HG02610 (cell line): ENCODE results near the gene APIP.

ENCODE experiments used
- ATAC-seq: cut with Tn5 transposase; IDR thresholded peaks from one replicate; pipeline ENCODE4 v1.9.1; 2021; ENCODE audit warnings: mild to moderate bottlenecking, moderate library complexity; ENCODE audit not compliant: unreplicated experiment

Gene APIP

DNA sequence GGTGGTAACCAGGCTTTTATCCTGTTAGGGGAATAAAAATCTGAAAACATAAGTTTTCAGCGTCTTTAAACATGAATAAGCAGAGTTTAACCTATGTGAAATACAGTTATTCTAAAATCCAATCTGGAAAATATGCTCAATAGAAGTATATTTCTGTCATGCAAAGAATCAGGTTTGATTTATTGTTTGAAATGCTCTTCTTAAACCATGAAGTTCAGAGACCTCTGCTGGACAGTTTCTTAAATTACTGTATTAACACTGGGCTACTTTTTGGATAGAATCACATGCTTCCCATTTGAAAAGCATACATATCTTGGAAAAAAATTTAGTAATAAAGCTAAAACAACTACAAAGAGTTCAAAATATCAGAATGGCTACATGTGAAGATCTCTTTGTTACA is 25.4 kb downstream of the APIP start:
- ATAC-seq: no peak

DNA sequence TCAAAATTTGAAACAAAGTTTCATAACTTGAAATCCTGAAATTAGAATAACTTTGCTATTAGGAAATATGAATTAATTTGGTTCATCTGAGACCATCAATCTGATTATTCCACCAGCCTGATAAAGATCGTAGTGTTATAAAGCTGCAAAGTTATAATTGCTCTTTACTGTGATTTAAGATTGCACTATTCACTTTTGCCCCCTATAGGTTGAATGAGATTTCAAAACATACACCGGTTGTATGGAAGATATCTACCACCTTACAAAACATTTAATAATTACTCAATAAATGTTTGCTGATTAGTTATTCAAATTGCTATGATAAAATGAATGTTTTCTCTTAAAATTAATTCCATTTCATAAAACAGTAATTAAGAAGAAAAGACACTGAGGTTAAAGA is 26.1 kb downstream of the APIP start:
- ATAC-seq: no peak

DNA sequence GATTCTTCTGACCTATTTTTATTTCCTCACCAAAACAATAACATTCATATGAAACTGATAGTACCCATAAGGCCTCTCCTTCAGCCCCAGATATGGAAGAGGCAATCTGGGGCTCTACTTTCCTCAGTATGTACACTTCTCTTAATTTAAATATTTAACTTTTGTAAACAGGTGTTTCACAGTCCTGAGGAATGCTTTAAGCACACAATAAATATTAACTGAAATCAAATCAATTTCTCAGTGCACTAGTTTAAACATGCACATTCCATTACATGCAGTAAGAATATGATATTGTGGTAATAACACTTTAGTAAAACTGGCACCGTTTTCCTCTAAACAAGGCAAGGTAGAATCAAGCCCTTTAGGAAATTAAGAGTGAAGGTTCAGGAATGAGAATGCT is 28.9 kb downstream of the APIP start:
- ATAC-seq: no peak

DNA sequence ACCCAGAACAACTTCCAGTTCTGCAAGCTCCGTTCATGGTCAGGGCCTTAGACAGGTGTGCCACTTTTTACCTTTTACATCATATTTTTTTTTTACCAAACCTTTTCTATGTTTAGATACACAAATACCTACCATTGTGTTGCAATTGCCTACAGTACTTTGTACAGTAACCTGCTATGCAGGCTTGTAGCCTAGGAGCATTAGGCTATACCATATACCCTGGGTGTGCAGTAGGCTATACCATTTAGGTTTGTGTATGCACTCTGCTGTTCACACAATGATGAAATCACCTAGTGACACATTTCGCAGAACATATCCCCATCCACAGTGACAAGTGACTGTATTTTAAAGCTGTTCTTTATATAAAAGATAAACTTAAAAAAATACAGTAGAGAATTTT is 29.6 kb downstream of the APIP start:
- no peak for ATAC-seq

DNA sequence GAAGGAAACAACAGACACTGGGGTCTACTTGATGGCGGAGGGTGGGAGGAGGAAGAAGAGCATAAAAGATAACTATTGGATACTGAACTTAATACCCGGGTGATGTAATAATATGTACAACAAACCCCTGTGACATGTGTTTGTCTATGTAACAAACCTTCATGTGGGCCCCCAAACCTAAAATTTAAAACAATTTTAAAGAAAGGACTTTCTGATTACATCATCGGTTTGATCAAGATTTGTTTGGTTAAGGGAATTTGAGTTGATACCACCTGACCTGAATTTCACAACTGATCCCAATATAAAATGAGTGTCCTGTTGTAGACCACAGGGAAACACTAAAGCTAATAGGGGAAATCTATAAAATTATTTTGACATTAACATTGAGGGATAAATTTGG is 34.3 kb downstream of the APIP start:
- no peak for ATAC-seq

DNA sequence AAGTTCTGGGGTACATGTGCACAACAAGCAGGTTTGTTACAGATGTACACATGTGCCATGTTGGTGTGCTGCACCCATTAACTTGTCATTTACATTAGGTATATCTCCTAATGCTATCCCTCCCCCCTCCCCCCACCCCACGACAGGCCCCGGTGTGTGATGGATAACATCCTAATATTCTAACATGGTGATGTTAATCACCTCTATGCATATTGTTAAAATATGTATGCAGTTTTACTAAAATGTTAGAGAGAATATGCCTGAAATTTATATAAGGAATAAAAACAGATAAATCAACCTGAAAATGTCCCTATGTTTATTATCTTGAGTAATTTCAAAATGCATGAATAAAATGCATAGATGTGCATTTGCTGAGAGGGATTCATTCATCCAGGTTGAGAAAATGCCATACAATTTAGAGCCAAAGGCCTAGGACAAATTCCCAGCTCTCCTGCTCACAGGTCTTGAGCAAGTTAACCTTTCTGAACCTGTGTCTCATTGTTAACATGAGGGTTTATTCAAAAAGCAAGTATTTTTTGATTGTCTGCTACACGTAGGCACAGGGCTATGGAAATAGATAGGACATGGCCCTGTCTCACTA is 38.7 kb downstream of the APIP start:
- no peak for ATAC-seq

DNA sequence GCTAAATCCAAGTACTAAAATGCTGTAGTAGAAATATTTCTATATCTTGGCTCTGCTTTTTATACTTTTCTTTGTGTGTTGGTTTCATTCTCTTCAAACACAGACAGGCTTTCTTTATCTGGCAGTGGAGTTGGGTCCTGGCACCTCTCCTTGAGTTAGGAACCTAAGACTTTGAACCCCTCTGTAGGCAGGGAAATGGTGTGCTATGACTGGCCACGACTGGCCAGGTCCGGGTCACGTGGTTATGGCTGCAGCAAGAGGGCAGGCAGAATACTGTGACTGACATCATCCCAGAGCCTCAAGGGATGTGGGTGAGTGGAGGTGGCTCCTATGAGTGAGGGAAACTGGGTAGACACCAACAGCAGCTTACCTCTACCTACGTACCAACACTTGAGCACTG is 42.0 kb downstream of the APIP start:
- no peak for ATAC-seq

DNA sequence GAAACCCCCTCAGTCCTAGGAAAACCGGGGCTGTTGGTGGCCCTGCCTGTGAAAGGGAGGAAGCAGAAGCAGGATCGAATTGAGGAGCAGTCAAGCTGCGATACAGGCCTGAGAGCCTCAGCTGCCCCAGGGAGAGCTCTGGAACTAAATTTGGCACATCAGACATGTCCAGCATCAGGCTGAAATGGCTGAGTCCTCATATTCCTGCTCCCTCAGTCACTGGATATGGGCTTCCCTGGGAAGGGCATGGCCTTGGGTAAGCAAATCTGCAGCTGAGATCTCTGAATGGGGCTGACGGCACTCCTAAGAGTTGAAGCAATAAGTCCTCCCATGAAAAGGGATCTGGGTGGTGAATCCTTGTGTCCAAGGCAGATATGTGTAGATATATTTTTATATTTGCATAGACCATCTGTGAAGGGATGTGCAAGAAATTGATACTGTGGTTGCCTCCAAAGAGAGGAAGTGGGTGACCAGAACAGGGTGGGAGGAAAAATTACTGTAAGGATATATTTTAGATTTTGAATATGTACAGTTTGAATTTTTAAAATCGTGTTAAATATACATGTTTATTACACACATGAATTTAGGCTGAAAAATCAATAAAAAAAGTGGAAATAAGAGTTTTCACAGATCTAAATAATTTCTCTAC is 45.5 kb downstream of the APIP start:
- no peak for ATAC-seq

DNA sequence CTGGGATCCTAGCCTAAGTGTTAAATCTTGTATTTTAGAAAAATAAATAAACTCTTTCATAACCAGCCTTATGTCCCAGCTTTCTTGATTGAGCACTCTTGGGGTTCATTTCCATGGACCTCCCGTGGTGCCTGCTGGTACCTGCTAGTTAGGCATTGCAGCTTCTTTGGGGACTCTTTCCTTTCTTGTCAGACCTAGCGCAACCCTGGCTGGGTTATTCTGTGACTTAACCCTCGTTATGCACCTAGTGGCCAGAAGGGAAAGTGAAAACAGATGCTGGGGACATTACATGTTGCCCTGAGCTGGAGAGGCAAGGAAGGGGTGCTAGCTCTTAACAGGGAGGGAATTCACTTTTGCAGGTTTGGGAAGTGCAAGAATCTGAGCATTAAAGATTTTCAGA is 46.8 kb downstream of the APIP start:
- ATAC-seq: no peak

DNA sequence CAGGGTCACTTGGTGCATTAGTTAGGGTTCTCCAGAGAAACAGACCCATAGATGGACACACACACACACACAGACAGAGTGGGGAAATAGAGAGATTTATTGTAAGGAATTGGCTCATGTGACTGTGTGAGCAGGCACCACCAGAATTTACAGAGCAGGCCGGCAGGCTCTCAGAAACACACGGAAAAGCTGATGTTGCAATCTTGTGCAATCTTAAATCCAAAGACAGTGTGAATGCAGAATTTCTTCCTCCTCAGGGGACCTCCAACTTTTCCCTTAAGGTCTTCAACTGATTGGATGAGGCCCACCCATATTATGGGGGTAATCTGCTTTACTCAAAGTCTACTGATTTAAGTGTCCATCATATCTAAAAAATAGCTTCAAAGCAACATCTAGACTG is 49.8 kb downstream of the APIP start:
- ATAC-seq: no peak

DNA sequence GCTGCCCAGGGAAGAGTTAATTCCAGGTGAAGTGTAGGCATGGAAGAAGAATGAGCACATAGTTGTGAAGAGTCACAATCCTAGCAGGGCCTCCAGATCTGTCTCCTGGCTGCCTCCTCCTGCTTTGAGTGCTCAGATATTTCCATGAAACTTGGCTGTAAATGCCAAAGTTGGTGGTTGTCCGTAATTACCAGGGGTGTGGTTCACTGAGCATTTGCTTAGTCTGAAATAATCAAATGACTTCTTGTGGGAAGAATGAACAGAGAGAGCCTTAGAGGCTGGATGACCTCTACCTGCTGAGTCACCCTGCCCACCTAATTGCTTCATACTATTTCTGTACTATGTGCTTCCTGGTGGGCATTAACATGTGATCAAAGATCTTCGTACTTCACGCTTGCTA is 50.9 kb downstream of the APIP start:
- ATAC-seq: no peak

DNA sequence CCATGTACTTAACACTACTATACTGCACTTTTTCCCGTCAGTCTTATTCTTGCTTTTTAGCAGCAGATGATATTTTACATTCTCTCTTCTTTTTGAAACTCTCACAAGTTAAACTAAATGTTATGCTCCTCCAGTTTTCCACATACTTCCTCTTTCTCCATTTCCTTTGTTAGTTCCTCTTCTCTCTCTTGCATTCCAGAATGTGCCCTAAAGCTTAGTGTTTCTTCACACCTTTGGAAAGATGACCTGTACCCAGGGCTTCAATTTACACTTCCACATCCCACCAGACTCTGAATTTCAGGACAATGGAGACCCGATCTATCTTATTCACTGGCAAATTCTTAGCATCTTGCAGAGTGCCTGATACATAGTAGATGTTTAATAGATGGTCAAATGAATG is 51.8 kb downstream of the APIP start:
- ATAC-seq: no peak

DNA sequence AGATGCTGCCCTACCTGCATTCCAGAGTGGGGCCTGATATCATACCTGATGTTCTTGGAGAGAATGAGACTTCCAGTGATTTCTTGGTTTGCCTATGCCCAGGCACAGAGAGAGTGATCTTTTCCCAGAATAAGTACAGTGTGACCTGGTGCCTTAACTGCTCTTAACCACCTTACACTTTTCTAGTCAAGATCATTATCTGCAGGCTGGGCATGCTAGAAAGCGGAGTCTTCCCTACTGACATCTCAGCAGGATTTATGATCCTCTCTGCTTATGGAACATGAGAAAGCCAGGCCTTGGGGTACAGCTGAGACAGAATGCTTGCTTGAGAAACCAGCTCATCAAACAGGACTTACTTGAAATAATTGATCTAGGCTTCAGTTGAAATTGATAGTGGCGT is 53.1 kb downstream of the APIP start:
- ATAC-seq: no peak

DNA sequence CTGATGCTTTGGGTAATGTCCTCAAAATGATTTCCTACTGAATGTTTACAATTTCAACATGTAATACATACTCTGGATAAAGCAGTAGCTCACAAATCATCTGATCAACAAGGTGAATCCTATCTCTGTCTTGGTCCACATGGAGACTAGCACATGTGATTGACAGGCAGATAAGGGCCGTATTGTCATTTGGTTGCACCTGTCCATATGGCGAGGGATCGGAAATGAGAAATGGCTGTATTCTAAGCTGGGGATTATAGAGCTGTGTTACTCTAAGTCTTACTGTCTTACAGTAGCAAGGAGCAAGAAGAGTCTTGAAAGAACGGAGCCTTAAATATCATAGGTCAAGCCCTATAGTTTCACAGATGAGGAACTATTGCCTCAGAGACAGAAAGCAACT is 55.7 kb downstream of the APIP start:
- ATAC-seq: no peak

DNA sequence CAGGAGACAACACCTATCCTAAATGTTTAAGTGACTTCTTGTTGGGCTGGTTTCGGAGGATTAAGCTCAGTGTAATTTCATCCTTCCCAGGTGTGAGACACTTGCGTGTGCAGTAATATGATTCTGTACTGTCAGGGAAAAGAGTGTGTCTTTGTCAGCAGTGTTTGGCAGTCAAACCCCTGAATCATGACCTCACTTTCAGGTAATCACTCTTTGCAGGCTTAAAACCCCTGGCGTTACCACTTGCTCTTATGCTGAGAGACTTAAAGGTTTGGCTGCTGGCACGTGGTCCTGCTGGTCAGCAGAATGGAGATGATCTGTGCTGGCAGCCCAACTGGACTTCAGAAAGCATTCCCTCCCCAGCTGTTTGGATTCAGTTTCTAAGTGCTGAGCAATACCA is 56.1 kb downstream of the APIP start:
- no peak for ATAC-seq

DNA sequence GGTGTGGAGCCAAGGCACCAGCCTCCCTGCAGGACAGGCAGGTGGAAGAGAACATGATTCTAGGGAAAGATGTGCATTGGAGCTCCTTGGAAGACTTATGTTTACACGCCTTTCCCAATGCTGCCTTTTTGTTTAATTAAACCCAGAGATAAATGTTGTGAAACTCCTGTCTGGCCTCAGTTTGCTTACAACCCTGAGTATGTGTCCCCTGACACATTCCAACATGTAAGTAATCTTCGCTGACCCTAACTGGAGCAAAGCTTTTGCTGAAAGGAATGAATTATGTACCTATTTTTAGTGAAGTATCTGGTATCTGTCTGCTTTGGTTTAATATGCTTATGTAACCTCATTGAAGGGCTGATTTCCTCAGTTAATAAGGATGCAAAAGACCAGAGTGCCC is 56.7 kb downstream of the APIP start:
- ATAC-seq: no peak

DNA sequence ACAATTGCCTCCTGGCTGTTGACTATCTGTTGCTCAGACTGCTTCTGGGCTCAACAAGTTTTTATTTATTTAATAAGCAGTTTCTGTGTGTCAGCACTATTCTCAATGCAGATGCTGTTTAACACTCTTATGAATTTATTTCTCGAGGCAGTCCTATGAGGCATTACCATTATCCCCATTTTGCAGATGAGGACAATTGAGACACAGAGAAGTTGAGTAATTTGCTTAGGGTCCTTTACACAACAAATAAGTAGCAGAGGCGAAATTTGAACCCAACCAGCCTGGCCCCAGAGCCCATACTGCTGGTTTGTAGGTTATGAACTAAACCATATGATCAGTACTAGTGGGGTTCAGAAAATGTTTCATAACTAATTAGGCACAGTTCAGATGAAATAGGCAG is 58.7 kb downstream of the APIP start:
- no peak for ATAC-seq

DNA sequence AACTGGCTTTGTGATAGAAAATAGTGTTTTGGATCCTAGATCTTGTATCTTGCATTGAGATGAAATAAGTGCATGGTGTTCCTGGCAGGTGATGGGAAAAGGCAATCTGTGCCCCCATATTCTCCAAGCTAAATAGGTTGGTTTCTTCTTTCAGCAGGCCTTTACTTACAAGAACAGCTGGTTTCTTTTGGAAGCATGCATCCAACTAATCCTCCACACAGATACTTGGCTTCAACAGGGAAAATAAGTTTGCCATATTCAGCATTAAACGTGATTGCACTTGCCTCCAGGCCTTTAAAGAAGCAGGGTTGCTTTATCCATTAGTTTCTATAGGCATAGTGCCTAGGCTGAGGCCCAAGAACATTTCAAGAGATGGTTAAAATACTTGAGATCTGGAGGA is 59.9 kb downstream of the APIP start:
- no peak for ATAC-seq

DNA sequence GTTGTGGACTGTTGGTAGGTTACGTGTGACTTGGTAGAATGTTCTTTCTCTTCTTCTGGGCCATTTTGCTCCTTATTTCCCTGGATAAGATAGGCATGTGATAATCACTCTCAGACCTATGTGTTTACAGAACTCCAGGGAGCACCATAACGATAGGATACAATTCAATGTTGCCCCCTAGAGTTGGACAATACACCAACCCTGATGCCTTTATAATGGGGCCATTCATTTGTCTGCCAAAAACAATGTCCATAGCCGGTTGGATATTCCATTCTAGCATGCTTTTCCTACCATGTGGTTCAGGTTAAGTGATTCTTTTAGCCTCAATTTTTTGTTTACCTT is 60.5 kb downstream of the APIP start:
- no peak for ATAC-seq

DNA sequence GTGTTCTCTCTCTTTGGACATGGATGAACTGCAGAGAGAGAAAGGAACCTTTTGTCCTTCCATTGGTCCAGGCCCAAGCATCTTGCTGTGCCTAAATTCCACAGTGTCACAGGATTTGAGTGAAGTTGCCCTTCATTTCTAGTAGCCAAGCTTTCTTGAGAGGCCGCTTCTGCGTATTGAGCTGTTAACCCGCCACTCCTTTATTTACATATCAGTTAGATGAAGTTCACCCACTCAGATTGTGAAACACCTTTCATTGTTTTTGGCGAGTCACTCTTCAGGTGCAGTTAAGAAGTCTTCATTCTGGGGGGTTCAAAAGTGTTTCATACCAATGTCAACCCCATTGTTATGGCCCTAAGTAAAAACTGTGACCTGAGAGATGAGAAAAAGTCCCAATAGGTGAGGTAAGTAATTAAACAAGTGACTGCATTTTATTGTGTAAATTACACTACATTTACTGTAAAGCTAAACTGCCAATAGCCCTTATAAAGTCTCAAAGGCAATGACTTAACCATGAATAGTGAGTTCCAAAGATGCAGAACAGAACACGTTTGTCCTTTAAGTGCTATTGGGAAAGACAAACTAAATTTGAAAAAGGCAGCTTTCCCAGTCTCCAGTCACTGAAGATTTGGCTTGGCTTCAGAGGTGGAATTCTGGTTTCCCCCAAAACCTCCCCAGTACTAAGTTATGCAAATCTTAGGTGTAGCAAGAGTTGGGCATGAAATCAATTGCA is 61.0 kb downstream of the APIP start:
- no peak for ATAC-seq

DNA sequence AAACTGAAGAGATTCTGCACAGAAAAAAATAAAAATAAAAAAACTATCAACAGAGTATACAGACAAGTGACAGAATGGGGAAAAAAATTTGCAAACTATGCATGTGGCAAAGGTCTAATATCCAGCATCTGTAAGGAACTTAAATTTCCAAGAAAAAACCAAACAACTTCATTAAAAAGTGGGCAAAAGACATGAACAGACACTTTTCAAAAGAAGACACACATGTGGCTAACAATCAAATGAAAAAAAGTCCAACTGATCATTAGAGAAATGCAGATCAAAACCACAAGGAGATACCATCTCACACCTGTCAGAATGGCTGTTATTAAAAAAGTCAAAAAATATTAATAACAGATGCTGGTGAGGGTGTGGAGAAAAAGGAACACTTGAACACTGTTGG is 64.3 kb downstream of the APIP start:
- no peak for ATAC-seq

DNA sequence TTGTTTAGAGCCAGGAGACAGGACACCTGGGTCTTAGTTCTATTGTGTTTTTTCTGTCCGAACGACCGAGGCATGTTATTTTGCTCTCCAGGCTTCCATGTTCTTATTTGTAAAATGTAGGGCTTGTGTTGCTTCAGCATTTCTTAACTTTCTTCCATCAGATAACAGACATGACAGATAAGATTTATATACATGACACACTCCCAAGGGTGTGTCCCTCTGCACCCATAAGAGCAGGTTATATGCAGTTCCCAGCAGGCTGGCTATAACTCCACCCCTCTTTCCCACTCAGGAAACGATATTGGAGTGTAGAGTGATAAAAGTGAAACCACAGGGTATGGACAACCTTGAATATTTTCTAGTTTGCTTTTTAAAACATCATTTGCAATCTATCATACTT is 65.8 kb downstream of the APIP start:
- ATAC-seq: no peak

DNA sequence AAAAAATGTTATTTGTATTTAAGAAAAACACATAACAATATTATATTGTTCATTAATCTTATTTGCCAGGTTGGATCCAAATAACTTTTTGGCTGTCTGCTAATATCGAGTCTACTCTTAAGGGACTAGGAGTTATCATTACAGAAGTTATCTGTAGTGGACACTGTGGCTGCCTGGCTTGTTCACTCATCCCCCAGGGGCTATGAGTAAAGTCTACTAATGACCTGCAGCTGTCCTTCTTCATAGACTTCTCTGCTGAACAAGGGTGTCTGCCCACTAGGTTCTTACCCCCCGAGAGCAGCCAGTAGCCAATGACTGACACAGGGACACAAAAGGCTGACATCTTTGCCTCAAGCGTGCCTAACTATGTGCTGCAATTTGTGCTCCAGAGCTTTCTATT is 69.7 kb downstream of the APIP start:
- no peak for ATAC-seq
